WTC11 (cell line): ENCODE measurements around the gene SIGMAR1. TPM values are rescaled to one million over a fixed set of nuclear protein-coding genes. Genes with fewer than 3 reads are reported as not detected.

Experiments
- ATAC-seq: fragments of 200-7000 bp; cut with Tn5 transposase; 2 replicates; pipeline ENCODE4 v1.10.0; 2021; ENCODE audit warnings: mild to moderate bottlenecking, moderate library complexity
- CTCF ChIA-PET: fragments of 300-600 bp; sonication (Branson Sonifier 250); formaldehyde crosslinking; loops from one replicate; lab custom pipeline; 2021; ENCODE audit warnings: antibody characterized with exemption; lab: Charles Lee
- POLR2A ChIA-PET: fragments of 350-600 bp; sonication (Branson Sonifier 250); formaldehyde crosslinking; loops from one replicate; lab custom pipeline; 2021; ENCODE audit warnings: antibody characterized with exemption; lab: Charles Lee
- DNase-seq: peaks from one replicate; pipeline ENCODE4 v3.0.0; 2021; ENCODE audit warnings: low spot score
- H3K27ac Mint-ChIP-seq: 2 replicates; pipeline ENCODE4 v1.8.0; 2021; ENCODE audit warnings: mixed read lengths
- H3K27me3 Mint-ChIP-seq: 2 replicates; pipeline ENCODE4 v1.8.0; 2021; ENCODE audit warnings: low read depth, mild to moderate bottlenecking, moderate library complexity, mixed read lengths
- H3K36me3 Mint-ChIP-seq: 2 replicates; pipeline ENCODE4 v1.8.0; 2021; ENCODE audit warnings: mixed read lengths
- H3K4me1 Mint-ChIP-seq: 2 replicates; pipeline ENCODE4 v1.8.0; 2022; ENCODE audit warnings: mixed read lengths
- H3K4me3 Mint-ChIP-seq: 2 replicates; pipeline ENCODE4 v1.8.0; 2021; ENCODE audit warnings: mild to moderate bottlenecking, moderate library complexity, mixed read lengths
- H3K9me3 Mint-ChIP-seq: 2 replicates; pipeline ENCODE4 v1.8.0; 2021; ENCODE audit warnings: mixed read lengths
- GRHL2 ChIP-seq: fragments of 250-450 bp; sonication (Bioruptor Pico); IDR thresholded peaks from 2 replicates; pipeline ENCODE4 v1.8.0; 2022; ENCODE audit warnings: mild to moderate bottlenecking, moderate library complexity; ENCODE audit not compliant: insufficient replicate concordance, severe bottlenecking
- GTF2I ChIP-seq: fragments of 250-450 bp; sonication (Bioruptor Pico); conservative IDR thresholded peaks from 2 replicates; pipeline ENCODE4 v1.4.0; 2021; ENCODE audit warnings: mild to moderate bottlenecking
- IRF2 ChIP-seq: sonication (generic); formaldehyde crosslinking; IDR thresholded peaks from 2 replicates; pipeline ENCODE4 v1.8.0; 2022; ENCODE audit warnings: low read depth, missing genetic modification reagents, borderline replicate concordance
- JAZF1 ChIP-seq: fragments of 250-450 bp; sonication (Bioruptor Pico); IDR thresholded peaks from 2 replicates; pipeline ENCODE4 v1.9.0; 2021; ENCODE audit warnings: moderate library complexity, mild to moderate bottlenecking, inconsistent platforms
- KAT7 ChIP-seq: sonication (generic); formaldehyde crosslinking; IDR thresholded peaks from 2 replicates; pipeline ENCODE4 v1.8.1; 2023; ENCODE audit warnings: missing genetic modification reagents, mild to moderate bottlenecking, borderline replicate concordance
- MXD4 ChIP-seq: fragments of 250-450 bp; sonication (Bioruptor Pico); IDR thresholded peaks from 2 replicates; pipeline ENCODE4 v1.8.0; 2021; ENCODE audit warnings: mild to moderate bottlenecking, moderate library complexity, borderline replicate concordance
- NFATC4 ChIP-seq: fragments of 250-450 bp; sonication (Bioruptor Pico); IDR thresholded peaks from 2 replicates; pipeline ENCODE4 v1.9.0; 2021; ENCODE audit warnings: mild to moderate bottlenecking
- PRRX2 ChIP-seq: fragments of 250-450 bp; sonication (Bioruptor Pico); IDR thresholded peaks from 2 replicates; pipeline ENCODE4 v1.8.0; 2021; ENCODE audit warnings: mild to moderate bottlenecking
- SOX15 ChIP-seq: fragments of 250-450 bp; sonication (Bioruptor Pico); IDR thresholded peaks from 2 replicates; pipeline ENCODE4 v1.9.0; 2021; ENCODE audit warnings: mild to moderate bottlenecking
- TEAD4 ChIP-seq: sonication (generic); formaldehyde crosslinking; IDR thresholded peaks from 2 replicates; pipeline ENCODE4 v1.8.0; 2022; ENCODE audit warnings: mild to moderate bottlenecking, missing genetic modification reagents
- TP53 ChIP-seq: sonication (generic); formaldehyde crosslinking; IDR thresholded peaks from 2 replicates; pipeline ENCODE4 v1.8.1; 2023; ENCODE audit warnings: mild to moderate bottlenecking, missing genetic modification reagents
- ZNF138 ChIP-seq: sonication (generic); formaldehyde crosslinking; conservative IDR thresholded peaks from 2 replicates; pipeline ENCODE4 v1.8.1; 2022; ENCODE audit warnings: mild to moderate bottlenecking, moderate library complexity, missing genetic modification reagents
- ZNF232 ChIP-seq: sonication (generic); formaldehyde crosslinking; IDR thresholded peaks from 2 replicates; pipeline ENCODE4 v1.8.0; 2022; ENCODE audit warnings: mild to moderate bottlenecking, missing genetic modification reagents
- ZNF396 ChIP-seq: fragments of 250-450 bp; sonication (Bioruptor Pico); IDR thresholded peaks from 2 replicates; pipeline ENCODE4 v1.8.0; 2021; ENCODE audit warnings: mild to moderate bottlenecking, moderate library complexity, borderline replicate concordance
- ZNF416 ChIP-seq: fragments of 250-450 bp; sonication (Bioruptor Pico); IDR thresholded peaks from 2 replicates; pipeline ENCODE4 v1.9.0; 2021; ENCODE audit warnings: mild to moderate bottlenecking, inconsistent platforms
- total RNA-seq: library from RNA; stranded (reverse); gene quantifications from 3 replicates; pipeline ENCODE4 v1.2.3, GENCODE V29; 2021
- TF ChIP-seq, protein P1 (sequence below): sonication (generic); formaldehyde crosslinking; IDR thresholded peaks from 2 replicates; pipeline ENCODE4 v1.8.0; 2022; ENCODE audit warnings: mild to moderate bottlenecking, missing genetic modification reagents
- TF ChIP-seq, protein P2 (sequence below): fragments of 250-450 bp; sonication (Bioruptor Pico); IDR thresholded peaks from 2 replicates; pipeline ENCODE4 v1.8.0; 2021; ENCODE audit warnings: mild to moderate bottlenecking
- TF ChIP-seq, protein P3 (sequence below): sonication (generic); formaldehyde crosslinking; IDR thresholded peaks from 2 replicates; pipeline ENCODE4 v1.8.1; 2023; ENCODE audit warnings: mild to moderate bottlenecking, moderate library complexity, missing genetic modification reagents
- TF ChIP-seq, protein P4 (sequence below): fragments of 250-450 bp; sonication (Bioruptor Pico); conservative IDR thresholded peaks from 2 replicates; pipeline ENCODE4 v1.9.0; 2021; ENCODE audit warnings: mild to moderate bottlenecking
- TF ChIP-seq, protein P5 (sequence below): sonication (generic); formaldehyde crosslinking; IDR thresholded peaks from 2 replicates; pipeline ENCODE4 v1.8.1; 2022; ENCODE audit warnings: low read depth, missing genetic modification reagents, borderline replicate concordance
- TF ChIP-seq, protein P6 (sequence below): sonication (generic); formaldehyde crosslinking; IDR thresholded peaks from 2 replicates; pipeline ENCODE4 v1.8.0; 2022; ENCODE audit warnings: mild to moderate bottlenecking, missing genetic modification reagents
- TF ChIP-seq, protein P7 (sequence below): sonication (generic); formaldehyde crosslinking; IDR thresholded peaks from 2 replicates; pipeline ENCODE4 v1.8.0; 2023; ENCODE audit warnings: mild to moderate bottlenecking, missing genetic modification reagents

Gene SIGMAR1
- total RNA-seq, 1 experiment from 2014 or later = 108 TPM

DNA sequence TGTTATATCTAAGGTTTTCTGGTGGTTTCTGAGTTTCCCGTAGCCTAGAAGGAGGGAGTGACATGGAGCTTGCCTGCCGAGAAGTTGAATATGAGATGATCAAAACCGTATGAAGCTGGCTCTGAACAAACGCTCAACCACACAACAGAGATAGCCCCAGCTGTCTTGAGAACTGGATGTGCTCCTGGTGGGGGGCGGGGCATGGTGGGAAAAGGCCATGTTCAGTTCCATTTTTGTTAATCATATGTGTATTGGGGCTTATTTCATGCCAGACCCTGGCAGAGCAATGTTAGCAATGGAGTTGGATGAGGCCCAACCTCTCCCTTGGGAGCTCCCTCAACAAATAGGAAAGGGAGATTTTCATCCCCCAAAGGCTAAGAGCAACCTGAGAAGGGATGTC, 48.6 kb upstream of the SIGMAR1 start:
- Mint-ChIP-seq H3K4me3 (no peak overlapping the region), H3K27ac (no peak overlapping the region), H3K27me3 (no peaks in the 10 kb centered on the region), H3K36me3 (no peaks in the 10 kb centered on the region)
- no peak for DNase-seq
- CTCF ChIA-PET = interaction anchor here (0.5 to 9.0 kb wide), 5 partner anchors 15 to 52 kb away, joined by 3 to 60 read pairs (median 3); no protein-coding TSS in a partner anchor
- no peak for TF ChIP-seq TEAD4 (CRISPR knock-in tag)
- TF ChIP-seq, protein P1, sequence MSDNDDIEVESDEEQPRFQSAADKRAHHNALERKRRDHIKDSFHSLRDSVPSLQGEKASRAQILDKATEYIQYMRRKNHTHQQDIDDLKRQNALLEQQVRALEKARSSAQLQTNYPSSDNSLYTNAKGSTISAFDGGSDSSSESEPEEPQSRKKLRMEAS (CRISPR knock-in tag) = no peak
- no peak for TF ChIP-seq ZNF396 (CRISPR knock-in tag)
- no peak for TF ChIP-seq JAZF1 (CRISPR knock-in tag)
- TF ChIP-seq, protein P2, sequence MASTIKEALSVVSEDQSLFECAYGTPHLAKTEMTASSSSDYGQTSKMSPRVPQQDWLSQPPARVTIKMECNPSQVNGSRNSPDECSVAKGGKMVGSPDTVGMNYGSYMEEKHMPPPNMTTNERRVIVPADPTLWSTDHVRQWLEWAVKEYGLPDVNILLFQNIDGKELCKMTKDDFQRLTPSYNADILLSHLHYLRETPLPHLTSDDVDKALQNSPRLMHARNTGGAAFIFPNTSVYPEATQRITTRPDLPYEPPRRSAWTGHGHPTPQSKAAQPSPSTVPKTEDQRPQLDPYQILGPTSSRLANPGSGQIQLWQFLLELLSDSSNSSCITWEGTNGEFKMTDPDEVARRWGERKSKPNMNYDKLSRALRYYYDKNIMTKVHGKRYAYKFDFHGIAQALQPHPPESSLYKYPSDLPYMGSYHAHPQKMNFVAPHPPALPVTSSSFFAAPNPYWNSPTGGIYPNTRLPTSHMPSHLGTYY (CRISPR knock-in tag) = no peak
- TF ChIP-seq, all 79 proteins: peak for 0
- Mint-ChIP-seq H3K4me1 (peaks cover 16% of the 10 kb centered on the region), H3K9me3 (no peaks in the 10 kb centered on the region)
- POLR2A ChIA-PET = no interaction called here
- no peak for ATAC-seq

DNA sequence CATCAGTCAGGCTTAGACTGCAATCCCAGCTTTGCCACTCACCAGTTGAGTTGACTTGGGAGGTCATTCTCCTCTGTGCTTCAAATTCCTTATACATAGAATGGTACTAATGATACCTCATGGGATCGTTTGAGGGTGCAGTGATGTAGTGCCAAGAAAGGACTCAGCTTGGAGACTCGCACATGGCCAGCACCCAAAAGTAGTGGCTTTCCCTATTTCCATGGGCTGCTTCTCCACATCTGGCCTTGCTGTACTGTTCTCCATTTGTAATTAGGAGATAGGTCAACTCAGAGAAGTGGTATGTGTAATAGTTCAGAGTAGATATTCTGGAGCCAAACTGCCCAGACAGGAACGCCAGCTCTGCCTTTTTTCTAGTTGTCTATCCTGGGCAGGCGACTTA, 48.0 kb upstream of the SIGMAR1 start:
- Mint-ChIP-seq H3K4me3 (no peak overlapping the region), H3K27ac (no peak overlapping the region), H3K36me3 (no peaks in the 10 kb centered on the region)
- ATAC-seq (no peak), DNase-seq (no peak)
- POLR2A ChIA-PET = no interaction called here
- no peak for TF ChIP-seq ZNF232 (CRISPR knock-in tag)
- TF ChIP-seq, protein P2 (CRISPR knock-in tag) = no peak
- TF ChIP-seq NFATC4 (CRISPR knock-in tag) = no peak
- no peak for TF ChIP-seq ZNF138
- no peak for TF ChIP-seq MXD4 (CRISPR knock-in tag)
- no peak for TF ChIP-seq GRHL2 (CRISPR knock-in tag)
- TF ChIP-seq PRRX2 (CRISPR knock-in tag) = no peak
- TF ChIP-seq GTF2I (CRISPR knock-in tag) = no peak
- TF ChIP-seq, protein P3, sequence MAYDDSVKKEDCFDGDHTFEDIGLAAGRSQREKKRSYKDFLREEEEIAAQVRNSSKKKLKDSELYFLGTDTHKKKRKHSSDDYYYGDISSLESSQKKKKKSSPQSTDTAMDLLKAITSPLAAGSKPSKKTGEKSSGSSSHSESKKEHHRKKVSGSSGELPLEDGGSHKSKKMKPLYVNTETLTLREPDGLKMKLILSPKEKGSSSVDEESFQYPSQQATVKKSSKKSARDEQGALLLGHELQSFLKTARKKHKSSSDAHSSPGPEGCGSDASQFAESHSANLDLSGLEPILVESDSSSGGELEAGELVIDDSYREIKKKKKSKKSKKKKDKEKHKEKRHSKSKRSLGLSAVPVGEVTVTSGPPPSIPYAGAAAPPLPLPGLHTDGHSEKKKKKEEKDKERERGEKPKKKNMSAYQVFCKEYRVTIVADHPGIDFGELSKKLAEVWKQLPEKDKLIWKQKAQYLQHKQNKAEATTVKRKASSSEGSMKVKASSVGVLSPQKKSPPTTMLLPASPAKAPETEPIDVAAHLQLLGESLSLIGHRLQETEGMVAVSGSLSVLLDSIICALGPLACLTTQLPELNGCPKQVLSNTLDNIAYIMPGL = no peak
- TF ChIP-seq, protein P4, sequence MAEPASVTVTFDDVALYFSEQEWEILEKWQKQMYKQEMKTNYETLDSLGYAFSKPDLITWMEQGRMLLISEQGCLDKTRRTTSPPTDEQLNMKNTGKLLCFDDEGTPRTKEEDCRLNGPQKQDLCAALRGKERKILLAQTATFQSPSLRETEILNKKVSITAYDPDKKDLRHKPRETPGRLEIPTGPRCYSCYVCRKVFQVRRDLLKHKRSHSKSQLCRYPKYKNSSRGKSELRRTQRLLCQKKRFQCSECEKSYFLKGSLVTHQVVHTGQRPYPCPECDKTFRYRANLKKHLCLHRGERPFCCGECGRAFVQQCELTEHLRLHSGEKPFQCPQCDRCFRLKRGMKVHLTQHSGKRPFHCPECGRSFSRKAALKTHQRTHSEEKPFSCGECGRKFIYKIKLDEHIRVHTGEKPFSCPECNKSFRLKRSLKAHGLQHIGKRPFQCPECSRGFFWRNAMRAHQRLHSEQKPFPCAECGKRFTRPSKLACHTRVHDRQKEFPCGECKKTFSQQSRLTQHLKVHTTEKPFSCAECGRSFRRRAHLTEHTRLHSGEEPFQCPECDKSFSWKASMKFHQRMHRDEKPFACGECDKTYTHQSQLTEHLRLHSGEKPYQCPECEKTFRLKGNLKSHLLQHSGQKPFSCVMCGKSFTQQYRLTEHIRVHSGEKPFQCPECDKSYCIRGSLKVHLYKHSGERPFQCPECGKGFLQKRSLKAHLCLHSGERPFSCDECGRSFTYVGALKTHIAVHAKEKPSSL = no peak
- TF ChIP-seq, protein P5, sequence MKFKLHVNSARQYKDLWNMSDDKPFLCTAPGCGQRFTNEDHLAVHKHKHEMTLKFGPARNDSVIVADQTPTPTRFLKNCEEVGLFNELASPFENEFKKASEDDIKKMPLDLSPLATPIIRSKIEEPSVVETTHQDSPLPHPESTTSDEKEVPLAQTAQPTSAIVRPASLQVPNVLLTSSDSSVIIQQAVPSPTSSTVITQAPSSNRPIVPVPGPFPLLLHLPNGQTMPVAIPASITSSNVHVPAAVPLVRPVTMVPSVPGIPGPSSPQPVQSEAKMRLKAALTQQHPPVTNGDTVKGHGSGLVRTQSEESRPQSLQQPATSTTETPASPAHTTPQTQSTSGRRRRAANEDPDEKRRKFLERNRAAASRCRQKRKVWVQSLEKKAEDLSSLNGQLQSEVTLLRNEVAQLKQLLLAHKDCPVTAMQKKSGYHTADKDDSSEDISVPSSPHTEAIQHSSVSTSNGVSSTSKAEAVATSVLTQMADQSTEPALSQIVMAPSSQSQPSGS (CRISPR knock-in tag) = no peak
- no peak for TF ChIP-seq SOX15 (CRISPR knock-in tag)
- TF ChIP-seq, protein P6, sequence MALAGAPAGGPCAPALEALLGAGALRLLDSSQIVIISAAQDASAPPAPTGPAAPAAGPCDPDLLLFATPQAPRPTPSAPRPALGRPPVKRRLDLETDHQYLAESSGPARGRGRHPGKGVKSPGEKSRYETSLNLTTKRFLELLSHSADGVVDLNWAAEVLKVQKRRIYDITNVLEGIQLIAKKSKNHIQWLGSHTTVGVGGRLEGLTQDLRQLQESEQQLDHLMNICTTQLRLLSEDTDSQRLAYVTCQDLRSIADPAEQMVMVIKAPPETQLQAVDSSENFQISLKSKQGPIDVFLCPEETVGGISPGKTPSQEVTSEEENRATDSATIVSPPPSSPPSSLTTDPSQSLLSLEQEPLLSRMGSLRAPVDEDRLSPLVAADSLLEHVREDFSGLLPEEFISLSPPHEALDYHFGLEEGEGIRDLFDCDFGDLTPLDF = no peak
- TF ChIP-seq KAT7 (CRISPR knock-in tag) = no peak
- TF ChIP-seq IRF2 (CRISPR knock-in tag) = no peak
- TF ChIP-seq TP53 (CRISPR knock-in tag) = no peak
- TF ChIP-seq ZNF416 (CRISPR knock-in tag) = no peak
- TF ChIP-seq, protein P7, sequence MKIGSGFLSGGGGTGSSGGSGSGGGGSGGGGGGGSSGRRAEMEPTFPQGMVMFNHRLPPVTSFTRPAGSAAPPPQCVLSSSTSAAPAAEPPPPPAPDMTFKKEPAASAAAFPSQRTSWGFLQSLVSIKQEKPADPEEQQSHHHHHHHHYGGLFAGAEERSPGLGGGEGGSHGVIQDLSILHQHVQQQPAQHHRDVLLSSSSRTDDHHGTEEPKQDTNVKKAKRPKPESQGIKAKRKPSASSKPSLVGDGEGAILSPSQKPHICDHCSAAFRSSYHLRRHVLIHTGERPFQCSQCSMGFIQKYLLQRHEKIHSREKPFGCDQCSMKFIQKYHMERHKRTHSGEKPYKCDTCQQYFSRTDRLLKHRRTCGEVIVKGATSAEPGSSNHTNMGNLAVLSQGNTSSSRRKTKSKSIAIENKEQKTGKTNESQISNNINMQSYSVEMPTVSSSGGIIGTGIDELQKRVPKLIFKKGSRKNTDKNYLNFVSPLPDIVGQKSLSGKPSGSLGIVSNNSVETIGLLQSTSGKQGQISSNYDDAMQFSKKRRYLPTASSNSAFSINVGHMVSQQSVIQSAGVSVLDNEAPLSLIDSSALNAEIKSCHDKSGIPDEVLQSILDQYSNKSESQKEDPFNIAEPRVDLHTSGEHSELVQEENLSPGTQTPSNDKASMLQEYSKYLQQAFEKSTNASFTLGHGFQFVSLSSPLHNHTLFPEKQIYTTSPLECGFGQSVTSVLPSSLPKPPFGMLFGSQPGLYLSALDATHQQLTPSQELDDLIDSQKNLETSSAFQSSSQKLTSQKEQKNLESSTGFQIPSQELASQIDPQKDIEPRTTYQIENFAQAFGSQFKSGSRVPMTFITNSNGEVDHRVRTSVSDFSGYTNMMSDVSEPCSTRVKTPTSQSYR = no peak
- TF ChIP-seq, all 79 proteins: peak for 0
- Mint-ChIP-seq H3K9me3 (no peaks in the 10 kb centered on the region), H3K27me3 (no peaks in the 10 kb centered on the region), H3K4me1 (peaks cover 16% of the 10 kb centered on the region)
- CTCF ChIA-PET = interaction anchor here (1.4 to 9.0 kb wide), 4 partner anchors 15 to 52 kb away, joined by 3 to 60 read pairs (median 13); no protein-coding TSS in a partner anchor
